Naive thymus-derived CD4-positive, alpha-beta T cell (primary cell): ENCODE data around the gene CYLD. TPM values are rescaled to one million over a fixed set of nuclear protein-coding genes. Genes with fewer than 3 reads are reported as not detected.
A peak's percentile ranks its signal among the peaks of the same experiment; 100 is the strongest.

Experiments used
- ATAC-seq: fragments of 150-1000 bp; cut with Tn5 transposase; 2 replicates; pipeline ENCODE4 v1.10.0; 2021; ENCODE audit warnings: mild to moderate bottlenecking, moderate library complexity
- CTCF ChIA-PET: fragments of 350-600 bp; sonication (Branson Sonifier 250); formaldehyde crosslinking; loops from one replicate; lab custom pipeline; 2021; ENCODE audit warnings: antibody characterized with exemption; lab: Charles Lee
- POLR2A ChIA-PET: fragments of 350-600 bp; sonication (Branson Sonifier 250); formaldehyde crosslinking; loops from one replicate; lab custom pipeline; 2021; ENCODE audit warnings: antibody characterized with exemption, inconsistent platforms; lab: Charles Lee
- DNase-seq, 9 donors: peaks; one replicate each; pipeline versions ENCODE4 v3.0.0 to v3.0.0-alpha.2; 2020 to 2022; ENCODE audit warnings: mixed read lengths in 1 of 9
- H3K27ac ChIP-seq: one replicate; pipeline ENCODE4 v1.7.0; 2013; ENCODE audit warnings: mild to moderate bottlenecking, low read depth, low read length, moderate library complexity
- H3K27me3 ChIP-seq, 2 donors: one replicate each; pipeline ENCODE4 v1.7.0; 2013; ENCODE audit warnings: low read length in 2 of 2, mild to moderate bottlenecking in 2 of 2, moderate library complexity in 2 of 2; ENCODE audit not compliant: control insufficient read depth in 2 of 2, insufficient read depth in 2 of 2
- H3K36me3 ChIP-seq, 3 experiments: 1 replicate in 2 of 3; 2 replicates in 1 of 3; pipeline ENCODE4 v1.7.0; 2013; ENCODE audit warnings: low read length in 3 of 3, mild to moderate bottlenecking in 3 of 3, moderate library complexity in 1 of 3; ENCODE audit not compliant: insufficient read depth in 3 of 3, control insufficient read depth in 2 of 3
- H3K4me1 ChIP-seq, 2 donors: one replicate each; pipeline ENCODE4 v1.7.0; 2013; ENCODE audit warnings: low read length in 2 of 2, mild to moderate bottlenecking in 2 of 2, moderate library complexity in 1 of 2; ENCODE audit not compliant: control insufficient read depth in 2 of 2, insufficient read depth in 2 of 2
- H3K4me3 ChIP-seq: 2 replicates; pipeline ENCODE4 v1.7.0; 2013; ENCODE audit warnings: mild to moderate bottlenecking, low read length
- H3K9me3 ChIP-seq, 3 experiments: 1 replicate in 2 of 3; 2 replicates in 1 of 3; pipeline ENCODE4 v1.7.0; 2013; ENCODE audit warnings: low read length in 3 of 3; ENCODE audit not compliant: control insufficient read depth in 2 of 3
- H3K27ac Mint-ChIP-seq, 9 donors: one replicate each; pipeline ENCODE4 v1.8.0; 2020 to 2022; ENCODE audit warnings: mixed read lengths in 9 of 9, mild to moderate bottlenecking in 8 of 9, moderate library complexity in 5 of 9, inconsistent platforms in 2 of 9
- H3K27me3 Mint-ChIP-seq, 5 donors: one replicate each; pipeline ENCODE4 v1.8.0; 2021 to 2022; ENCODE audit warnings: mixed read lengths in 5 of 5, mild to moderate bottlenecking in 1 of 5
- H3K36me3 Mint-ChIP-seq, 5 donors: one replicate each; pipeline ENCODE4 v1.8.0; 2020 to 2022; ENCODE audit warnings: mixed read lengths in 5 of 5, mild to moderate bottlenecking in 3 of 5, inconsistent platforms in 1 of 5
- H3K4me1 Mint-ChIP-seq, 7 donors: one replicate each; pipeline ENCODE4 v1.8.0; 2020 to 2022; ENCODE audit warnings: mixed read lengths in 7 of 7, mild to moderate bottlenecking in 3 of 7, inconsistent platforms in 1 of 7
- H3K4me3 Mint-ChIP-seq, 10 donors: one replicate each; pipeline ENCODE4 v1.8.0; 2020 to 2022; ENCODE audit warnings: mild to moderate bottlenecking in 10 of 10, mixed read lengths in 10 of 10, moderate library complexity in 6 of 10, inconsistent platforms in 2 of 10
- H3K9me3 Mint-ChIP-seq, 11 donors: one replicate each; pipeline ENCODE4 v1.8.0; 2020 to 2022; ENCODE audit warnings: mixed read lengths in 11 of 11, mild to moderate bottlenecking in 4 of 11, inconsistent platforms in 1 of 11, moderate library complexity in 1 of 11
- intact Hi-C, 2 donors: fragments of 100-400 bp; cut with micrococcal nuclease; formaldehyde crosslinking; loops; one replicate each; pipeline ENCODE4 v1.15.1; 2023
- polyA plus RNA-seq, 2 donors: library from polyadenylated mRNA; unstranded; fragments of 300-500 nt; fragmentation: Illumina TruSeq; gene quantifications; one replicate each; pipeline ENCODE4 v1.2.3, GENCODE V29; 2021
- total RNA-seq, 6 experiments: library from RNA in 5 of 6; stranded (reverse) in 5 of 6; gene quantifications; 1 replicate in 5 of 6; 2 replicates in 1 of 6; pipeline ENCODE4 v1.2.3 and lab custom pipeline; 2021 to 2026

The CYLD gene
- total and polyA plus RNA-seq, 7 experiments from 2014 or later: 170 to 393 (median 276) TPM

DNA sequence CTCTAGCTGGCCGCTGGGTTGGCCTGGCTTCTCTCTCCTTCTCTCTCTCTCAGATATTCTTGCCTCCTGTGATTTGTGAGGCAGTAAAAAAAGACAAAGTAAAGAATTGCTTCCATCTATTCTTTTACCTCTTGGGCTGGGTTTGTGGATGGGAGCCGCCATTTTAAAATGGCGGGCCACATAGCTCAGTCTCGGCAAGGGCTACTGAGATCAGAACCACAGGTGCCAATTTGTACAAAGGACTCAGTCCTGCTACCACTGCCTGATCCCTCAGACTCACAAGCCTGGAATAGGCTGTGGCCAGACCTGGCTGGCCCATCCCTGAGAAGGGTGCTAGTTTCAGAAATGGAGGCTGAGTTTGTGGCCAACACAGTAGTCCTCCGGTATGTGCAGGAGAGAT is 24.4 kb upstream of the CYLD start:
- Histone ChIP-seq H3K9me3 (no peaks in the 10 kb centered on the region), H3K36me3 (no peaks in the 10 kb centered on the region), H3K27ac (no peak overlapping the region), H3K27me3 (no peaks in the 10 kb centered on the region), H3K4me3 (no peak overlapping the region), H3K4me1 (peaks cover 15 to 17% of the 10 kb centered on the region in 2 donors)
- intact Hi-C loops: no loop called here
- Mint-ChIP-seq H3K9me3 (peaks cover 0 to 2% (median 0%) of the 10 kb centered on the region in 11 donors), H3K4me1 (peaks cover 35 to 45% (median 36%) of the 10 kb centered on the region in 7 donors), H3K36me3 (peaks cover 0 to 19% (median 0%) of the 10 kb centered on the region in 5 donors), H3K27me3 (no peaks in the 10 kb centered on the region), H3K4me3 (no peak overlapping the region), H3K27ac (peak overlapping the region in 5 of 9 donors; percentile 23 to 66 (median 37))
- CTCF ChIA-PET: interaction anchor here (0.7 to 2.0 kb wide), 3 partner anchors 9 to 50 kb away, joined by 3 to 9 read pairs (median 9); no protein-coding TSS in a partner anchor
- POLR2A ChIA-PET: no interaction called here
- DNase-seq (no peak), ATAC-seq (no peak)

DNA sequence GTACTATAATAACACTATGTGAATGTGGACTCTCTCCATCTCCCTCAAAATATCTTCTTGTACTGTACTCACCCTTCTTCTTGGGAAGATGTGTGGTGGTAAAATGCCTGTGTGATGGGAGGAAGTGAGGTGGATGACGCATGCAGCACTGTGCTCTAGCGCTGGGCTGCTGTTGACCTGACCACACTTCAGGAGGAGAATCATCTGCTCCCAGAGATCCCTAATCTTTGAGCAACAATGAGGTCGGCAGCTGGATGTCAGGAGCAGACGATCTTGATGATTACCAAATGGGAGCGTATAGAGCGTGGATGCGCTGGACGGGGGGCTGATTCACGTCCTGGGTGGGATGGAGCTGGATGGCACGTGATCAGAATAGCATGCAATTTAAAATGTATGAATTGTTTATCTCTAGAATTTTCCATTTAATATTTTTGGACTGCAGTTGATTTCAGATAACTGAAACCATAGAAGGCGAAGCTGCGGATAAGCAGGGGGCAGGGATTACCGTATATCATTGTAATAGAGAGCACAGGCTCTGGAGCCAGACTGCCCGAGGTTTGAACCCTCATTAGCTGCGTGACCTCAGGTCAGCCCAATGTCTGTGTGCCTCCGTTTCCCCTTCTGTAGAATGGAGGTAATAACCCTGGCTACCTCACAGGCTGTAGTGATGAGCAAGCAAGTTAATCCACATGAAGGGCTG is 23.7 kb upstream of the CYLD start:
- Histone ChIP-seq H3K9me3 (no peaks in the 10 kb centered on the region), H3K27ac (no peak overlapping the region), H3K27me3 (no peaks in the 10 kb centered on the region), H3K36me3 (no peaks in the 10 kb centered on the region), H3K4me1 (peaks cover 16 to 22% of the 10 kb centered on the region in 2 donors), H3K4me3 (no peak overlapping the region)
- DNase-seq (no peak), ATAC-seq (no peak)
- peaks cover 38 to 49% (median 40%) of the 10 kb centered on the region in 7 donors for H3K4me1 Mint-ChIP-seq
- H3K36me3 Mint-ChIP-seq: peaks cover 0 to 26% (median 0%) of the 10 kb centered on the region in 5 donors
- H3K27me3 Mint-ChIP-seq: no peaks in the 10 kb centered on the region
- peak overlapping the region in 6 of 9 donors; percentile 14 to 57 (median 42) for H3K27ac Mint-ChIP-seq
- intact Hi-C loops: no loop called here
- H3K4me3 Mint-ChIP-seq: no peak overlapping the region
- peaks cover 0 to 4% (median 0%) of the 10 kb centered on the region in 11 donors for H3K9me3 Mint-ChIP-seq
- POLR2A ChIA-PET: interaction anchor here (1.1 to 3.2 kb wide), 3 partner anchors 14 to 28 kb away, joined by 3 to 20 read pairs (median 4); no protein-coding TSS in a partner anchor
- CTCF ChIA-PET: interaction anchor here (1.0 to 3.4 kb wide), 2 partner anchors 10 to 88 kb away, joined by 3 to 24 read pairs; no protein-coding TSS in a partner anchor

DNA sequence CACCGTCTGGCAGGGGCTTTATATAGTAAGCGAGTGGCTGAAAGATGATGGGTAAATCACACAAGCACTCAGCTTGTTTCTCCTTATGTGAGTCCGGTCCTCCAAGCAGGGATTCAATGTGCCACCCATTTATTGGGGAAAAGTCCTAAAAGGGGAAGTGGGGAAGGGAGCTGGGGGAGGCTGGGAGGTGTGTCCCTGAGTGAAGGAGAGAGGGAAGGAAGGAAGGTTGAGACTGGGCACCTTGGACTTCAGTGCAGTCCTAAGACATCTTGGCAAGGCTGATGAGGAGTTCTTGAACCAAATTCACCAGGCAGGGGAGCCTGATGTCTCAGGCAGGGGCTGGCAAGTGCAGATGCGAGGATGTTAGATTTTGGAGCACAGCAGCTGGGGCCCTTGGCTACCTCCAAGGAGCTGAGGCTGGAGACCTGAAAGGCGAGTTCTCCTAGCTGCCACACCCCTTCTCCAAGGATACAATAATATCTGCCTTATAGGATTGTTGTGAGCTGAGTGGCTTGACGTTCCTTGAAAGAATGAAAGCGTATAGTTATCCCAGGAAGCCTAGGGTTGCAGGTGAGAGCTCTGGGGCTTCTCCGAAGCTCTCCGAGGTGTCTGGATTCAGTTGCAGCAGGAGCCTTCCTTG is 23.0 kb upstream of the CYLD start:
- H3K27me3 Mint-ChIP-seq: no peaks in the 10 kb centered on the region
- ATAC-seq (no peak), DNase-seq (no peak)
- Histone ChIP-seq H3K36me3 (no peaks in the 10 kb centered on the region), H3K9me3 (peaks cover 0 to 4% (median 0%) of the 10 kb centered on the region in 3 experiments), H3K4me1 (peaks cover 16 to 22% of the 10 kb centered on the region in 2 donors), H3K27ac (no peak overlapping the region), H3K4me3 (no peak overlapping the region), H3K27me3 (no peaks in the 10 kb centered on the region)
- peaks cover 37 to 54% (median 42%) of the 10 kb centered on the region in 7 donors for H3K4me1 Mint-ChIP-seq
- intact Hi-C loops: no loop called here
- H3K27ac Mint-ChIP-seq: peak overlapping the region in 7 of 9 donors; percentile 27 to 74 (median 47)
- H3K4me3 Mint-ChIP-seq: no peak overlapping the region
- CTCF ChIA-PET: interaction anchor here (1.0 to 3.4 kb wide), 3 partner anchors 10 to 87 kb away, joined by 3 to 24 read pairs (median 7); partner anchors contain the start of gene CYLD
- peaks cover 0 to 30% (median 2%) of the 10 kb centered on the region in 5 donors for H3K36me3 Mint-ChIP-seq
- POLR2A ChIA-PET: interaction anchor here (1.1 to 3.2 kb wide), 3 partner anchors 14 to 27 kb away, joined by 3 to 20 read pairs (median 4); no protein-coding TSS in a partner anchor
- H3K9me3 Mint-ChIP-seq: peaks cover under 1 to 8% (median 2%) of the 10 kb centered on the region in 11 donors

DNA sequence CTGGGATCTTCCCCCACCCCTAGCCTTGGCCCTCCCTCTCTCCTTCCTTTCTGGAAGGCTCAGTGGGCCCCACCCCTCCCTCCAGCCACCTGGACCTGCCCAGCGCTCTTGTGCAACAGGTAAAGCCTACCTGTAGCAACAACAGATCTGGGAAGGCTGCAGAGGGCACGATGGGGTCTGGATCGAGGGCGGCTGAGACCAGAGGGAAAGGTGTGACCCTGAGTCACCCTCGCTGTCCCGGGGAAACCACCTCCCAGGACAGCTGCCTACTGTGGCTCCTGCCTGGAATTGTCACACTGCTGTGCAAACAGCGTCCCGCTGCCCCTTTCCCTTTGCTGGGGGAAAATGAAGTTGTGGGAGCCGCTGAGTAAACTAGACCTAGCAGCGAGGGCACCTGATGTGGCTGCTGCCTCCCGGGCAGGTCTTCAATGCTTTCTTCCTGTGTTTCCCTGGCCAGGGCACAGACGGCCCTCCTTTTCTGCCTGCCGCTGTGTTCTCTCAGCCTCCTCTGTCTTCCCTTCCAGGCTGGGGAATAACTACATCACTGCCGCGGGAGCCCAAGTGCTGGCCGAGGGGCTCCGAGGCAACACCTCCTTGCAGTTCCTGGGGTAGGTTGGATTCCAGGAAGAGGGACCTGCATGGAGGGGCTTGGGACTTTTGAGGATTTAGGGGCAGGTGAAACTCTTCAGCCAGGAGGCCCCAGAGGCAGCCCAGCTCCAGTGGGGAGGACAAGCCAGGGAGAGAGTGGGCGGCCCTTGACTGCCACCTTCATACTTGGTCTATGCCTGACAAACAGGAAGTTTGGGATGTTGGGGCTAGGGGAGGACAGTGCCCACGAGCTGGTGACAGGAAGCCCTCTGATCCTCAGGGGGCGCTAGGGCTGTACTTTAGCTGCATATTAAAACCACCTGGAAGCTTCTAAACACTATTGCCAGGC is 22.2 kb upstream of the CYLD start:
- ATAC-seq: peak; percentile 38
- H3K36me3 Mint-ChIP-seq: peaks cover 4 to 35% (median 9%) of the 10 kb centered on the region in 5 donors
- intact Hi-C loops: loop anchor here in 1 of 2 donors (1.0 kb wide), 3 partner anchors 22 to 87 kb away; no protein-coding TSS in a partner anchor
- ChIA-PET CTCF (interaction anchor here (0.7 to 4.0 kb wide), 14 partner anchors 11 to 563 kb away, joined by 3 to 33 read pairs (median 4); partner anchors contain the start of gene CYLD), POLR2A (interaction anchor here (0.7 to 4.0 kb wide), 10 partner anchors 11 to 87 kb away, joined by 3 to 25 read pairs (median 4); partner anchors contain the start of genes CYLD and SNX20)
- H3K4me3 ChIP-seq: no peak overlapping the region
- H3K27ac Mint-ChIP-seq: peak overlapping the region in 6 of 9 donors; percentile 41 to 71 (median 54)
- H3K36me3 ChIP-seq: no peaks in the 10 kb centered on the region
- peak in 3 of 9 donors; percentile 31 to 40 (median 35) for DNase-seq
- H3K27ac ChIP-seq: no peak overlapping the region
- peaks cover 16 to 22% of the 10 kb centered on the region in 2 donors for H3K4me1 ChIP-seq
- H3K27me3 Mint-ChIP-seq: no peaks in the 10 kb centered on the region
- H3K4me3 Mint-ChIP-seq: peak overlapping the region in 4 of 10 donors; percentile 18 to 71 (median 41)
- H3K9me3 ChIP-seq: peaks cover 0 to 12% (median 0%) of the 10 kb centered on the region in 3 experiments
- no peaks in the 10 kb centered on the region for H3K27me3 ChIP-seq
- H3K4me1 Mint-ChIP-seq: peaks cover 34 to 54% (median 42%) of the 10 kb centered on the region in 7 donors
- H3K9me3 Mint-ChIP-seq: peaks cover 5 to 16% (median 9%) of the 10 kb centered on the region in 11 donors

DNA sequence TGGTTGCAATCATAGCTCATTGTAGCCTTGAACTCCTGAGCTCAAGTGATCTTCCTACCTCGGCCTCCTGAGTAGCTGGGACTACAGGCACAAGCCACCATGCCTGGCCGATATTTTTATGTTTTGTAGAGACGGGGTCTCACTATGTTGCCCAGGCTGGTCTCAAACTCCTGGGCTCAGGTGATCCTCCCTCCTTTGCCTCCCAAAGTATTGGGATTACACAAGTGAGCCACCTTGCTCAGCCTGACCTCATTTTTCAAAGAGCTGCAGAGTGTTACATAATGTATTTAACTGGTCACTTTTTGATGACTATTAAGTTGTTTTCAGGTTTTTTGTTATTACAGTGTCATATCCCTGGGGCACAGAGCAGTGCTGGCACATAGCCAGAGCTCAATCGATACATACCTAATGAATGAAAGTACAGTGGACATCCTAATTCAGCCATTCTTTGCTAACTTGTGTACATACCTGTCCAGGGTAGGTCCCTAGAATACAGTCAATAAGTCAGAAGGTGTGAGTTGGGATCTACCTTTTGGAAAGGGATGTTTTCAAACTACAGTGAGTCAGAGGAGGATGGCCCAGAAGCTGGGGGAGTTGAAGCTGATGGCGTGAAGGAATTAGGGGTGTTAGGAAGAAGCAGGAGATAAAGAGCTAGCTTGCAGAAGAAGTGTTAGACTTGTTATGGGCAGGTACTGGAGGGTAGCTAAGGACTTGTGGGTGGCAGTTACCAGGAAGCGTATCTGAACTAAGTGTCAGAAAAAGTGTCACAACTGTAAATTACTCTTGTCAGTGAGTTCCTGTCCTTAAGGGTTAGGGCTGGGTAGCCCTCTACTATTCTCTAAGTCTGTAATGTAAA is 20.1 kb upstream of the CYLD start:
- POLR2A ChIA-PET: interaction anchor here (0.7 to 4.0 kb wide), 11 partner anchors 9 to 41 kb away, joined by 3 to 25 read pairs (median 5); partner anchors contain the start of genes CYLD and SNX20
- Mint-ChIP-seq H3K4me3 (peak overlapping the region in 5 of 10 donors; percentile 3 to 47 (median 8)), H3K4me1 (peaks cover 29 to 54% (median 38%) of the 10 kb centered on the region in 7 donors), H3K9me3 (peaks cover 5 to 21% (median 9%) of the 10 kb centered on the region in 11 donors), H3K36me3 (peaks cover 4 to 50% (median 9%) of the 10 kb centered on the region in 5 donors), H3K27ac (peak overlapping the region in 8 of 9 donors; percentile 16 to 76 (median 64)), H3K27me3 (no peaks in the 10 kb centered on the region)
- H3K4me3 ChIP-seq: no peak overlapping the region
- no peaks in the 10 kb centered on the region for H3K27me3 ChIP-seq
- H3K9me3 ChIP-seq: peaks cover 0 to 16% (median 0%) of the 10 kb centered on the region in 3 experiments
- CTCF ChIA-PET: interaction anchor here (0.7 to 4.0 kb wide), 8 partner anchors 9 to 85 kb away, joined by 3 to 33 read pairs (median 4); no protein-coding TSS in a partner anchor
- ATAC-seq (peak; percentile 80), DNase-seq (no peak)
- intact Hi-C loops: loop anchor here in 1 of 2 donors (1.0 kb wide), 1 partner anchor 10 kb away; no protein-coding TSS in a partner anchor
- H3K27ac ChIP-seq: no peak overlapping the region
- H3K36me3 ChIP-seq: no peaks in the 10 kb centered on the region
- H3K4me1 ChIP-seq: peaks cover 16 to 22% of the 10 kb centered on the region in 2 donors
